GM21526 (cell line): ENCODE data around the gene GADD45B.
"Not testable (repeated sequence)": the region's sequence is repeated elsewhere in the genome, so short reads cannot be mapped to it uniquely, and the experiment has no call there.

Experiments used
- ATAC-seq: cut with Tn5 transposase; IDR thresholded peaks from one replicate; pipeline ENCODE4 v1.9.1; 2021; ENCODE audit warnings: moderate library complexity; ENCODE audit not compliant: unreplicated experiment, low FRiP score

GADD45B gene

GRCh38 chr19:2463694-2464093 is 12.2 kb upstream of the GADD45B start:
- ATAC-seq = not testable (repeated sequence)

GRCh38 chr19:2464389-2464788 is 11.5 kb upstream of the GADD45B start:
- ATAC-seq = no peak

GRCh38 chr19:2468596-2468995 is 7.3 kb upstream of the GADD45B start:
- ATAC-seq = no peak

- no peak for ATAC-seq
Observed at GRCh38 chr19:2469102-2469914, 6.6 kb upstream of the GADD45B start.

DNA sequence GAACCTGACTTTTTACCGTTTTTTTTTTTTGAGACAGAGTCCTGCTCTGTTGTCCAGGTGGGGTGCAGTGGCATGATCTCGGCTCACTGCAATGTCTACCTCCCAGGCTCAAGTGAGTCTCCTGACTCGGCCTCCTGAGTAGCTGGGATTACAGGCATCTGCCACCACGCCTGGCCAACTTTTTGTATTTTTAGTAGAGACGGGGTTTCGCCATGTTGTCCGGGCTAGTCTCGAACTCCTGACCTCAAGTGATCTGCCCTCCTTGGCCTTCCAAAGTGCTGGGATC is 6.1 kb upstream of the GADD45B start:
- not testable (repeated sequence) for ATAC-seq

GRCh38 chr19:2474232-2475017 is 1.5 kb upstream of the GADD45B start:
- peak; percentile 28 for ATAC-seq

DNA sequence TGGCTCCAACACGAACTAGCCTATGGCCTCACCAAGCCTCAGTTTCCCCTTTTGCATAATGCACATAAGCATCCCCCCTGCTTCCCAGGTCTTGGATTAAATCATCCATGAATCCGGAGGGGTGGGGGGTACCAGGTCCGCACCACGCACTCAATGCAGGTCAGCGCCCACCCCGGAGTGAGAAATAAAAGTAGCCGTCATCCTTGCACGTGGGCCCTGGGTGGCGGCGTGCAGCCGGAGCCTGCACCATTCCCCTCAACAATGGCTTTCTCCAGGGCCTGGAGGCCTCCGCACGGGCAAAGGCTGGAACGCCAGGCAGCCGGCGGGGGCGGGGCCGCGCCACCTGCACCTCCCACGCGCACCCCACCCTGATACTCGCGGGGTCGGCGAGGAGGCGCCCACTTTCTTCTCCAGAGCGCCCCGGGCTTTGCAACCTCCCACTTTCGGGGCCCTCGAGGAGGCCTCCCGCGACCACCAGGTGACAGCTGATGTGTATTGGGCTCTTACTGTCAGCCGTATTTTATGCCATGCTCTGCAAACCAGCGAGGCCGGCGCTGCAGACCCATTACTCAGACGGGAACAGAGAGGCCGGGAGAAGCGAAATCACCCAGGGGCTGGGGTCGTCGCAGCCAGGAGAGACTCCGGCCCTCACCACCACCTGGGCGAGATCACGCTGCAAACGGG is 767 bp upstream of the GADD45B start:
- peak; percentile 6 for ATAC-seq

- peak; percentile 8 for ATAC-seq
Observed at GRCh38 chr19:2476451-2477140, 669 bp downstream of the GADD45B start.

GRCh38 chr19:2477141-2477710 is 1.3 kb downstream of the GADD45B start:
- ATAC-seq = no peak

DNA sequence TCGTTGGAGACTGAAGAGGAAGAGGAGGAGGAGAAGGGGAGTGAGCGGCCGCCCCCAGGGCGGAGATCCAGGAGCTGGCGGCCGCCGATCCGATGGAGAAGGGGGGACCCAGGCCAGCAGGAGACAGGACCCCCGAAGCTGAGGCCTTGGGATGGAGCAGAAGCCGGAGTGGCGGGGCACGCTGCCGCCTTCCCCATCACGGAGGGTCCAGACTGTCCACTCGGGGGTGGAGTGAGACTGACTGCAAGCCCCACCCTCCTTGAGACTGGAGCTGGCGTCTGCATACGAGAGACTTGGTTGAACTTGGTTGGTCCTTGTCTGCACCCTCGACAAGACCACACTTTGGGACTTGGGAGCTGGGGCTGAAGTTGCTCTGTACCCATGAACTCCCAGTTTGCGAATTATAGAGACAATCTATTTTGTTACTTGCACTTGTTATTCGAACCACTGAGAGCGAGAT is 1.8 kb downstream of the GADD45B start:
- no peak for ATAC-seq

DNA sequence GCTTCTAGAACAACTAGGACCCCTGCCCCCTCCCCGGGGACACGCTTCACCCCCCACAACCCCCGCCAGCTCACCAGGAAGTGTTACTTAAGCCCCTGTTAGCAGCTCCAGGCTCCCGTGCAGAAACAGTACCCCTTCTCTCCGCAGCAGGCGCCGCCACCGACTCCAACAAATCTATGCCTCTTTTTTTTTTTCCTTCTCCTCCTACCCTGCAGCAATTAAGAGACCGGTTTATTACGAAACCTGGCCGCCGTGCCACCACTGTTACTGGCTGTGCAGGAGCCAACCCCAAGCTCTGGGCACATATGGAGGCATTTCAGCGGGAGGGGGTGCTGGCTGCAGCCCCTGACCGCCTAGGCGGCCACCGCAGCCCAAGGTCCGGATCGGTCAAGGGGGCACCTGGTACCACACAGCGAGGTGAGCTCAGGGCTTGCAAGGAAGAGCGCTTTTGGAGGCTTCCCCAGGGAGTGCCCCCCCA is 2.4 kb downstream of the GADD45B start:
- no peak for ATAC-seq

DNA sequence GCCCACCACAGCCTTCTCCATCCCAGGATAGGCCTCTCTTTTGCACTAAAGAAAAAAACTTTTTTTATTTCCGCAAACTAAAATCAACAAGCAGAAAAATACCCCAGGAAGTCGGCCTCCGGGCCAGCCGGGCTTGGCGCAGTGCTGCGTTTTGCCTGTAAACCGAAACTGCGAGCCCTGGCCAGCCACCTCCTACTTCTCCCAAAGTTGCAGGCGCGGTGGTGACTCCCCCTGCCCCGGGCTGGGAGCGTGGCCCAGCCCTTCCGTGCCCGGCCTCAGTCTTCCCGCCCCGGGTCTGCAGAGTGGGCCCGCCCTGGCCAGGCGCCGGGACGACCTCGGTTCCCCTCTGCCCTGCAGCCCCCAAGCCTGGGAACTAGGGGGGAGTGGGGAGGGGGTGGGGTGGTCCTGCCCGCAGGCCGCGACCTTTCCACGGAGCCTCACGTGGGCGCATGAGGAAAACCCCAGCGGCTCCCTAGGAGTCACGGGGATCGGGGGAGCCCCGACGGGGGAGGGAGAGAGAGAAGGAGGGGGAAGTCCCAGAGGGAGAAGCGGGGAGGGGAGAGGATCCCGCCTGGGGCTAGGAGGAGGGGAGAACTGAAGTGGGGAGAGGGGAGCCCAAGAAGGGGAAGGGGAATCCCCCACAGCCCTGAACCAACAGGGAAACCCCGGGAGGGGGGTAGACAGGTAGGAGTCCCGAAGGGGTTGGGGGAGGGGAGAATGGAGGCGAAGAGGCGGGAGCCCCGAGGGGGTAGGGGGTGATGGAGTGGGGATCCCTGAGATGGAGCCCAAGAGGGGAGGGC is 3.0 kb downstream of the GADD45B start:
- ATAC-seq = no peak

DNA sequence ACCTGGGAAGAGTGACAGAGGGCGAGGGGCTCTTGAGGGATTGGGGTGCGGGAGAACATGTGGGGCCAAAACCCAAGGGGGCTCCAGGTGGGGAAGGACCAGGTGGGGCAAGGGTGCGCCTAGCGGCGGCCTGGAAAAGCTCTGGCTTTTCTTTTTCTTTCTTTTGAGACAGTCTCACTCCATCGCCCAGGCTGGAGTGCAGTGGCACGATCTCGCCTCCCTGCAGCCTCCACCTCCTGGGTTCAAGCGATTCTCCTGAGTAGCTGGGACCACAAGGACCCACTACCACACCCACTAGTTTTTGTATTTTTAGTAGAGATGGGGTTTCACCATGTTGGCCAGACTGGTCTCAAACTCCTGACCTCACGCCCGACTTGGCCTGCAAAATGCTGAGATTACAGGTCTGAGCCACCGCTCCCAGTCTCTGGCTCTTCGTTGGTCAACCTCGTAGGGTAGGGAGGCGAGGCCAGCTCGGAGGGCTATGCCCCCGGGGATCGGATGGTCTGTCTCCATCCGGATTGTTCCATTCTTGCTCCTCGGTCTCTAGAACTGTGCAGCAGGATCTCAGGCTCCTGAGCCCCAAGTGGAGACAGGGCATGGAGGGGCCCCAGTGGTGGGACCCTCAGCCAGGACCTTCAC is 3.7 kb downstream of the GADD45B start:
- no peak for ATAC-seq

DNA sequence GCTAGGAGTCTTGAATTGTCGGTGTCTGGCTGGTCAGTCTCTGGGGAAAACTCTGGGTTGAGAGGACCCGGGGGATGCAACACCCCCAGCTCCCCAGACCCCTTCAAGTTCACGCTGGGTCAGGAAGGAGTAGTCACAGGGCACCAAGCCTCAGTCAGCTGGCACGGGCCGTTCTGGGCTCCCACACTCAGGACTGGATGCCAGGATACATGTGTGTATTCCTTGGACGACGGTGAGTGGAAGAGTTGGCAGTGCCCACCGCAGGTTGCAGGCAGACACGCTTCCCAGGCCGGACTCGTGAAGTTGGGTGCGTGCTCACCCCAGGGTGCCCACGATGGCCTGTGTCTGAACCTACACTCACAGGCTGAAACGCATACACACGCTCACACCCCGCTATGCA is 5.5 kb downstream of the GADD45B start:
- no peak for ATAC-seq

DNA sequence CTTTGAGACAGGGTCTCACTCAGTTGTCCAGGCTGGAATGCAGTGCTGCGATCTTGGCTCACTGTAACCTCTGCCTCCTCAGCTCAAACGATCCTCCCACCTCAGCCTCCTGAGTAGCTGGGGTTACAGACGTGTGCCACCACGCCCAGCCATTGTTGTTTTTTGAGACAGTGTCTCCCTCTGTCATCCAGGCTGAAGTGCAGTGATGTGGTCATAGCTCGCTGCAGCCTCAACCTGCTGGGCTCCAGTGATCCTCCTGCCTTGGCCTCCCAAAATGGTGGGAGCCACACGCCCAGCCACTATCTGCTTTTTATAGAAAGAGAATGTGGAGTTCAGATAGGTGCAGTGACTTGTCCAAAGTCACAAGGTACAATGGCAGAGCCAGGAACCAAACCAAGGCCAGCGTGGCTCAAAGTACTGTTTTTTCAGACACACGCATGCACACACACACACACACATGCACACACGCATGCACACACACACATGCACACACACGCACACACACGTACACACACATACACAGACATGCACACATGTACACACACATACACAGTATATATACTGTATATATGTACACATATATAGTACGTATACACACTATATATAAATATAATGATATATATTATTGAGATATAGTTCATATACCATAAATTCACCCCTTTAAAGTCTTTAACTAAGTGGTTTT is 6.6 kb downstream of the GADD45B start:
- ATAC-seq = no peak

GRCh38 chr19:2483084-2483483 is 7.2 kb downstream of the GADD45B start:
- ATAC-seq = no peak

DNA sequence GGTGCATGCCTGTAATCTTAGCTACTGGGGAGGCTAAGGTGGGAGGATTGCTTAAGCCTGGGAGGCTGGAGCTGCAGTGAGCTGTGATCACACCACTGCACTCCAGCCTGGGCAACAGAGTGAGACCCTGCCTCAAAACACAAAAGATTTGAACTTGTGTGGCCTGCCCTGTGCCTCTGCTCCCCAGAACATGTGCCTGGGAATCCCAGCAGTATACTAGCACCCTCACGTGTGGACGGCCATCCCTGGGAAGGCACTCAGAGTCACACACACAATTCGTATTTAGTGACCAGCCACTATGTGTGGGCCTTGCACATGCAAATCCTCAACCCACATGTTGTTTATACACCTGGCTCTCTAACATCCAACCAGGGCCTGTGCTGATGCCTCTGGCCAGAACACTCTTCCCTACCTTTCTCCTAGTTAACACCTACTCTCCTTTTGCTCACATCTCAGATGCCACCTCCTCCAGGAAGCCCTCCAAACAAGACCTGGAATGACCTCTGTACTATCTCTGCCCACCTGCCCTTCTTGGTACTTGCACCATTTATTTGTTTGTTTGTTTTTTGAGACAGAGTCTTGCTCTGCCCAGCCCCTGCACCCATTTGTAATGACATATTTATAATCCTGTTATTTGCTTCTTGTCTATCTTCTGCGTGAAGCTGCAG is 7.7 kb downstream of the GADD45B start:
- no peak for ATAC-seq
